Measurements from ENCODE around the gene CEMIP.

GRCh38 chr15:80944818-80945217 is 165.6 kb downstream of the CEMIP start:
- TF ChIP-seq POLR2AphosphoS5 (IDR thresholded peaks at IDR 0.05), result no peak
- TF ChIP-seq CTCF (IDR thresholded peaks at IDR 0.05), result no peak
